PC-3 (cell line): ENCODE results near the gene BORCS5.

Experiments
- CTCF ChIP-seq: fragments of 300-600 bp; sonication (generic); conservative IDR thresholded peaks from 2 replicates; pipeline ENCODE4 v1.5.1; 2017; ENCODE audit warnings: antibody characterized with exemption, low read depth, mild to moderate bottlenecking, low read length
- EZH2 ChIP-seq: fragments of 300-600 bp; sonication (generic); IDR thresholded peaks from one replicate; pipeline ENCODE4 v1.6.1; 2017; ENCODE audit warnings: antibody characterized with exemption, mild to moderate bottlenecking, low read length; ENCODE audit not compliant: unreplicated experiment

- TF ChIP-seq CTCF (no peak), EZH2 (no peak)
Measured at GRCh38 chr12:12477532-12477890, 120.6 kb downstream of the BORCS5 start.
